ENCODE measurements around the gene DMBX1. TPM values are rescaled to one million over a fixed set of nuclear protein-coding genes. Genes with fewer than 3 reads are reported as not detected.

Gene DMBX1
- total and polyA plus RNA-seq, 9 of the 15 experiments (the other 6 are each of a cell fraction or from before 2014, with no cell fraction given) = 0.25 to 4.3 (median 1.0) TPM

DNA sequence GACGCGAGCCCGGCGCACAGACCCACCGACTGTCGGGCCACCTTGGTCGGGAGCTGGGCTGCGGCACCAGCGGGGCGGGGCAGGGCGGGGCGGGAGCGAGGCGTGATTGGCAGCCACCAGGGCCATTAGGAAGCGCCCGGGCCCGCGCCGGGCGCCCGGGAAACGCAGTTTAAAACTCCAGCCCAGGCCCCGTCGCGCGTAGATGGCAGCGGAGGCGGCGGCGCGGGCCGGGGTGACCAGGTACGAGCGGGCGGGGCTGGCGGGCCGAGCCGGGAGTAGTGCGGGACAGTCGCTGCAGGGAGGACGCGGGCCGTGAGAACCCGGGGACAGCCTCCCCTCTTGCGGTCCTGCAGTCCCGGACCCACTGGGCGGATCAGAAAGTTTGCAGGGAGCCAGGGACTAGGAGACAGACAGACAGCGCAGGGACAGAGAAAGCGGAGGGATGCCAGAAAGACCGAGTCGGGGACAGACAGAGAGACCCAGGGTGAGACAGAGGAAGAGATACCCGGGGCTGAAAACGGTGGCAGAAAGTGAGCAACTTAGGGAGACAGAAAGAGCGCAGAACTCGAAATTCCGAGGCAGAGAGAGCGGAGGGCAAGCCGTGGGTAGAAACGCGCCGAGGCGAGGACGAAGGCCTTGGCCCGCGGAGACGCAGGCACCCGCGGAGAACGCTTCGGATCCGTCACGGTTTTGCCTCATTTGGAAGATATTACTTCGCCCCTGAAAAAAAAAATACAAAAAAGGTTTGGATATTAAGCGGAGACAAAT is at the start of gene DMBX1 (continued):
- TF ChIP-seq ZNF785 (CRISPR knock-in tag; IDR thresholded peaks at IDR 0.05) = no peak
- TF ChIP-seq, protein P1, sequence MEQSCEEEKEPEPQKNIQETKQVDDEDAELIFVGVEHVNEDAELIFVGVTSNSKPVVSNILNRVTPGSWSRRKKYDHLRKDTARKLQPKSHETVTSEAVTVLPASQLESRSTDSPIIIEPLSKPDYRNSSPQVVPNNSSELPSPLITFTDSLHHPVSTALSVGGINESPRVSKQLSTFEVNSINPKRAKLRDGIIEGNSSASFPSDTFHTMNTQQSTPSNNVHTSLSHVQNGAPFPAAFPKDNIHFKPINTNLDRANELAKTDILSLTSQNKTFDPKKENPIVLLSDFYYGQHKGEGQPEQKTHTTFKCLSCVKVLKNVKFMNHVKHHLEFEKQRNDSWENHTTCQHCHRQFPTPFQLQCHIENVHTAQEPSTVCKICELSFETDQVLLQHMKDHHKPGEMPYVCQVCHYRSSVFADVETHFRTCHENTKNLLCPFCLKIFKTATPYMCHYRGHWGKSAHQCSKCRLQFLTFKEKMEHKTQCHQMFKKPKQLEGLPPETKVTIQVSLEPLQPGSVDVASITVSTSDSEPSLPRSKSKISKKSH (CRISPR knock-in tag; IDR thresholded peaks at IDR 0.05) = no peak
- no peak for TF ChIP-seq PHF21A (IDR thresholded peaks at IDR 0.05; ENCODE audit: borderline replicate concordance, low read depth)
- no peak for TF ChIP-seq ZBTB1 (CRISPR knock-in tag; IDR thresholded peaks at IDR 0.05; ENCODE audit: borderline replicate concordance, low read depth)
- no peak for TF ChIP-seq SMAD2 (IDR thresholded peaks at IDR 0.05; ENCODE audit: low read depth, low read length)
- no peak for TF ChIP-seq GTF2A2 (tag; IDR thresholded peaks at IDR 0.05)
- TF ChIP-seq ZNF766 (CRISPR knock-in tag; conservative IDR thresholded peaks at IDR 0.05) = no peak
- TF ChIP-seq GATAD2B (IDR thresholded peaks at IDR 0.05; ENCODE audit: borderline replicate concordance) = no peak
- TF ChIP-seq, protein P2, sequence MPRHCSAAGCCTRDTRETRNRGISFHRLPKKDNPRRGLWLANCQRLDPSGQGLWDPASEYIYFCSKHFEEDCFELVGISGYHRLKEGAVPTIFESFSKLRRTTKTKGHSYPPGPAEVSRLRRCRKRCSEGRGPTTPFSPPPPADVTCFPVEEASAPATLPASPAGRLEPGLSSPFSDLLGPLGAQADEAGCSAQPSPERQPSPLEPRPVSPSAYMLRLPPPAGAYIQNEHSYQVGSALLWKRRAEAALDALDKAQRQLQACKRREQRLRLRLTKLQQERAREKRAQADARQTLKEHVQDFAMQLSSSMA (CRISPR knock-in tag; IDR thresholded peaks at IDR 0.05) = no peak
- no peak for TF ChIP-seq XRCC4 (IDR thresholded peaks at IDR 0.05; ENCODE audit: extremely low read depth, insufficient read depth, insufficient read length)
- no peak for TF ChIP-seq TAF9B (IDR thresholded peaks at IDR 0.05; ENCODE audit: partially characterized antibody)
- TF ChIP-seq, protein P3, sequence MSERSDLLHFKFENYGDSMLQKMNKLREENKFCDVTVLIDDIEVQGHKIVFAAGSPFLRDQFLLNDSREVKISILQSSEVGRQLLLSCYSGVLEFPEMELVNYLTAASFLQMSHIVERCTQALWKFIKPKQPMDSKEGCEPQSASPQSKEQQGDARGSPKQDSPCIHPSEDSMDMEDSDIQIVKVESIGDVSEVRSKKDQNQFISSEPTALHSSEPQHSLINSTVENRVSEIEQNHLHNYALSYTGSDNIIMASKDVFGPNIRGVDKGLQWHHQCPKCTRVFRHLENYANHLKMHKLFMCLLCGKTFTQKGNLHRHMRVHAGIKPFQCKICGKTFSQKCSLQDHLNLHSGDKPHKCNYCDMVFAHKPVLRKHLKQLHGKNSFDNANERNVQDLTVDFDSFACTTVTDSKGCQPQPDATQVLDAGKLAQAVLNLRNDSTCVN (CRISPR knock-in tag; IDR thresholded peaks at IDR 0.05) = no peak
- TF ChIP-seq, protein P4, sequence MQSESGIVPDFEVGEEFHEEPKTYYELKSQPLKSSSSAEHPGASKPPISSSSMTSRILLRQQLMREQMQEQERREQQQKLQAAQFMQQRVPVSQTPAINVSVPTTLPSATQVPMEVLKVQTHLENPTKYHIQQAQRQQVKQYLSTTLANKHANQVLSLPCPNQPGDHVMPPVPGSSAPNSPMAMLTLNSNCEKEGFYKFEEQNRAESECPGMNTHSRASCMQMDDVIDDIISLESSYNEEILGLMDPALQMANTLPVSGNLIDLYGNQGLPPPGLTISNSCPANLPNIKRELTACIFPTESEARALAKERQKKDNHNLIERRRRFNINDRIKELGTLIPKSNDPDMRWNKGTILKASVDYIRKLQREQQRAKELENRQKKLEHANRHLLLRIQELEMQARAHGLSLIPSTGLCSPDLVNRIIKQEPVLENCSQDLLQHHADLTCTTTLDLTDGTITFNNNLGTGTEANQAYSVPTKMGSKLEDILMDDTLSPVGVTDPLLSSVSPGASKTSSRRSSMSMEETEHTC (IDR thresholded peaks at IDR 0.05) = no peak
- no peak for TF ChIP-seq KHSRP (IDR thresholded peaks at IDR 0.05)
